HFFc6 (cell line): ENCODE data around the gene WDR7. TPM values are rescaled to one million over a fixed set of nuclear protein-coding genes. Genes with fewer than 3 reads are reported as not detected.

Source experiments
- DNase-seq: peaks from one replicate; pipeline ENCODE4 v3.0.0-alpha.2; 2018
- H3K27ac Mint-ChIP-seq: 2 replicates; pipeline ENCODE4 v1.8.0; 2020; ENCODE audit warnings: mild to moderate bottlenecking, mixed read lengths
- H3K27me3 Mint-ChIP-seq: 2 replicates; pipeline ENCODE4 v1.8.0; 2021; ENCODE audit warnings: mild to moderate bottlenecking, moderate library complexity, mixed read lengths; ENCODE audit not compliant: insufficient read depth
- H3K36me3 Mint-ChIP-seq: 2 replicates; pipeline ENCODE4 v1.8.0; 2021; ENCODE audit warnings: low read depth, mixed read lengths
- H3K4me1 Mint-ChIP-seq: 2 replicates; pipeline ENCODE4 v1.8.0; 2020; ENCODE audit warnings: low read depth, mixed read lengths
- H3K4me3 Mint-ChIP-seq: 2 replicates; pipeline ENCODE4 v1.8.0; 2020; ENCODE audit warnings: mild to moderate bottlenecking, moderate library complexity, mixed read lengths
- H3K9me3 Mint-ChIP-seq: 2 replicates; pipeline ENCODE4 v1.8.0; 2020; ENCODE audit warnings: mild to moderate bottlenecking, mixed read lengths
- CTCF ChIP-seq: fragments of 200-600 bp; sonication (generic); IDR thresholded peaks from 2 replicates; pipeline ENCODE4 v1.5.0; 2021; ENCODE audit warnings: antibody characterized with exemption, mild to moderate bottlenecking
- total RNA-seq, 6 experiments: library from RNA; stranded (reverse); fragmentation: NEBNext Ultra II Directional; extraction: Animal tissue kit (Norgen Biotek cat#: 25700); gene quantifications; 2 replicates in 1 of 6; 3 replicates in 5 of 6; pipeline ENCODE4 v1.2.3, GENCODE V29; 2021

Gene WDR7
- total RNA-seq, 6 experiments from 2014 or later: 14.0 to 19.7 (median 16.6) TPM

- TF ChIP-seq CTCF: no peak
- no peak for DNase-seq
- H3K27me3 Mint-ChIP-seq: no peaks in the 10 kb centered on the region
- H3K4me1 Mint-ChIP-seq: no peaks in the 10 kb centered on the region
- H3K9me3 Mint-ChIP-seq: no peaks in the 10 kb centered on the region
- no peak overlapping the region for H3K27ac Mint-ChIP-seq
- H3K4me3 Mint-ChIP-seq: no peak overlapping the region
- no peaks in the 10 kb centered on the region for H3K36me3 Mint-ChIP-seq
These were observed 251.5 kb downstream of the WDR7 start for GRCh38 chr18:56902653-56903052.

- no peak for DNase-seq
- Mint-ChIP-seq H3K27ac (no peak overlapping the region), H3K4me3 (no peak overlapping the region), H3K36me3 (no peaks in the 10 kb centered on the region), H3K4me1 (no peaks in the 10 kb centered on the region), H3K27me3 (no peaks in the 10 kb centered on the region), H3K9me3 (no peaks in the 10 kb centered on the region)
- TF ChIP-seq CTCF: no peak
These were observed 252.5 kb downstream of the WDR7 start for GRCh38 chr18:56903686-56904085.

- H3K9me3 Mint-ChIP-seq: no peaks in the 10 kb centered on the region
- H3K36me3 Mint-ChIP-seq: no peaks in the 10 kb centered on the region
- no peaks in the 10 kb centered on the region for H3K27me3 Mint-ChIP-seq
- no peak for DNase-seq
- TF ChIP-seq CTCF: no peak
- no peaks in the 10 kb centered on the region for H3K4me1 Mint-ChIP-seq
- no peak overlapping the region for H3K27ac Mint-ChIP-seq
- H3K4me3 Mint-ChIP-seq: no peak overlapping the region
These were observed 256.6 kb downstream of the WDR7 start for GRCh38 chr18:56907771-56908170.

GRCh38 chr18:56910237-56910636, 259.1 kb downstream of the WDR7 start:
- no peak overlapping the region for H3K27ac Mint-ChIP-seq
- no peak overlapping the region for H3K4me3 Mint-ChIP-seq
- no peak for DNase-seq
- TF ChIP-seq CTCF: no peak
- no peaks in the 10 kb centered on the region for H3K36me3 Mint-ChIP-seq
- no peaks in the 10 kb centered on the region for H3K27me3 Mint-ChIP-seq
- no peaks in the 10 kb centered on the region for H3K4me1 Mint-ChIP-seq
- H3K9me3 Mint-ChIP-seq: no peaks in the 10 kb centered on the region

- no peaks in the 10 kb centered on the region for H3K4me1 Mint-ChIP-seq
- no peaks in the 10 kb centered on the region for H3K36me3 Mint-ChIP-seq
- no peak for TF ChIP-seq CTCF
- no peak overlapping the region for H3K4me3 Mint-ChIP-seq
- no peaks in the 10 kb centered on the region for H3K9me3 Mint-ChIP-seq
- DNase-seq: no peak
- H3K27me3 Mint-ChIP-seq: no peaks in the 10 kb centered on the region
- no peak overlapping the region for H3K27ac Mint-ChIP-seq
These were observed 259.8 kb downstream of the WDR7 start for GRCh38 chr18:56910967-56911366.

- Mint-ChIP-seq H3K27me3 (no peaks in the 10 kb centered on the region), H3K36me3 (no peaks in the 10 kb centered on the region), H3K4me1 (no peaks in the 10 kb centered on the region), H3K4me3 (no peak overlapping the region), H3K27ac (no peak overlapping the region), H3K9me3 (no peaks in the 10 kb centered on the region)
- DNase-seq: no peak
- no peak for TF ChIP-seq CTCF
These were observed 262.8 kb downstream of the WDR7 start for GRCh38 chr18:56913941-56914340.
